Measurements from ENCODE around the gene SUSD2.

The SUSD2 gene

GRCh38 chr22:24149198-24149590 lies 32.1 kb upstream of the SUSD2 start:
- POLR2A ChIA-PET = no interaction called here
- TF ChIP-seq CTCF (IDR thresholded peaks at IDR 0.05; ENCODE audit: control extremely low read depth, extremely low read depth, low read depth, missing control alignments) = no peak
- CTCF ChIA-PET = interaction anchor here (1.0 to 1.4 kb wide), 2 partner anchors 8 to 9 kb away, joined by 3 to 4 read pairs; no protein-coding TSS in a partner anchor
- DNase-seq (ENCODE audit: extremely low spot score) = no peak

GRCh38 chr22:24153353-24153752 lies 27.9 kb upstream of the SUSD2 start:
- no peak for TF ChIP-seq CTCF (IDR thresholded peaks at IDR 0.05; ENCODE audit: control extremely low read depth, extremely low read depth, low read depth, missing control alignments)
- POLR2A ChIA-PET = interaction anchor here (0.6 kb wide), 1 partner anchor 375 kb away, joined by 4 read pairs; no protein-coding TSS in a partner anchor
- CTCF ChIA-PET = interaction anchor here (1.1 to 7.7 kb wide), 4 partner anchors 9 to 28 kb away, joined by 3 to 82 read pairs (median 60); no protein-coding TSS in a partner anchor
- no peak for DNase-seq (ENCODE audit: extremely low spot score)

- ChIA-PET CTCF (interaction anchor here (1.2 to 7.7 kb wide), 5 partner anchors 10 to 88 kb away, joined by 3 to 82 read pairs (median 45); no protein-coding TSS in a partner anchor), POLR2A (no interaction called here)
- no peak for TF ChIP-seq CTCF (IDR thresholded peaks at IDR 0.05; ENCODE audit: control extremely low read depth, extremely low read depth, low read depth, missing control alignments)
Measured at GRCh38 chr22:24153959-24154358, 27.3 kb upstream of the SUSD2 start.

DNA sequence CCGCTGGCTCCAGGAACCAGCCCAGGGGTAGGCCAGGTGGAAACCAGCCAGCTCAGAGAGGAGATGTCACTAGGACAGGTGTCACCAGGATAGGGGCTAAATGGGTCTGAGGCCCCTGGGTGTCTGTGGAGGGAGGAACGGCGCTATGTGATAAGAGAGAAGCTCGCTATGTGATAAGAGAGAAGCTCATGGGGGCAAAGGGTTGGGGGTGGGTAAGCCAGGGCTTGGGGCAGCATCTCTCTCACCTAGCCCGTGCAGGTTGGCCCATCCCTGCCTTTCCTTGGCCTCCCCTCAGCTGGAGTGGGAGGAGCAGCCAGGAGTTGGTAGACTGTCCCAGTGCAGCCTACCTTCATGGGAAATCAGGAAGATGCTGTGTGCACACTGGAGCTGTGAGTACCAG lies 26.5 kb upstream of the SUSD2 start:
- ChIA-PET CTCF (interaction anchor here (0.9 to 7.7 kb wide), 10 partner anchors 10 to 144 kb away, joined by 3 to 82 read pairs (median 4); partner anchors contain the start of gene CABIN1), POLR2A (no interaction called here)
- no peak for TF ChIP-seq CTCF (IDR thresholded peaks at IDR 0.05; ENCODE audit: control extremely low read depth, extremely low read depth, low read depth, missing control alignments)
- DNase-seq (ENCODE audit: extremely low spot score) = no peak

More at GRCh38 chr22:24153959-24154358, 27.3 kb upstream of the SUSD2 start:
- no peak for DNase-seq (ENCODE audit: extremely low spot score)

DNA sequence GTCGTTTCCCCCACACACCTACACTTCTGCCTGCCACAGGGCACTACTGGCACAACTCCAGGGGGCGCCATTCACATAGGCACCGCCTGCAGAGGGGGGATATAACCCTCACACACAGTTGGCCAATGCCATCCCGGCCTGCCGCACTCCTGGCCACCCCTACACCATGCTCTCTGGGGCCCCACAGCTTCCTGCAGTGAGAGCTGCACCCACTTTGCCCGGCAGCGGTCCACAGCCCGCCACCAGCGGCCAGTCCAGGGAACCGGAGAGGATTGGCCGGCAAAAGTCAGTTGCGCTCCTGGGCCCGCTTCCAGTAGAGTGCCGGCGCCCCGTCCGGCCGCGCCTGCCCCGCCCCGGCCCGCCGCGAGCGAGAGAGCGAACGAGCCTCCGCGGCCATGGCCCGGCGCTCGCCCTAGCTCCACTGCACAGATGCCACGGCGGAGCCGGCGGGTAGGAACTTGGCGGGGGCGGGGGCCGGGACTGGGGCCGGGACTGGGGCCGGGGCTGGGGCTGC lies 25.6 kb upstream of the SUSD2 start:
- CTCF ChIA-PET = interaction anchor here (0.6 to 7.7 kb wide), 17 partner anchors 11 to 375 kb away, joined by 3 to 82 read pairs (median 4); partner anchors contain the start of gene CABIN1
- peak; percentile 24 for TF ChIP-seq CTCF (IDR thresholded peaks at IDR 0.05; ENCODE audit: control extremely low read depth, extremely low read depth, low read depth, missing control alignments)
- POLR2A ChIA-PET = interaction anchor here (0.7 kb wide), 1 partner anchor 9 kb away, joined by 3 read pairs; no protein-coding TSS in a partner anchor
- peak; percentile 74 for DNase-seq (ENCODE audit: extremely low spot score)

DNA sequence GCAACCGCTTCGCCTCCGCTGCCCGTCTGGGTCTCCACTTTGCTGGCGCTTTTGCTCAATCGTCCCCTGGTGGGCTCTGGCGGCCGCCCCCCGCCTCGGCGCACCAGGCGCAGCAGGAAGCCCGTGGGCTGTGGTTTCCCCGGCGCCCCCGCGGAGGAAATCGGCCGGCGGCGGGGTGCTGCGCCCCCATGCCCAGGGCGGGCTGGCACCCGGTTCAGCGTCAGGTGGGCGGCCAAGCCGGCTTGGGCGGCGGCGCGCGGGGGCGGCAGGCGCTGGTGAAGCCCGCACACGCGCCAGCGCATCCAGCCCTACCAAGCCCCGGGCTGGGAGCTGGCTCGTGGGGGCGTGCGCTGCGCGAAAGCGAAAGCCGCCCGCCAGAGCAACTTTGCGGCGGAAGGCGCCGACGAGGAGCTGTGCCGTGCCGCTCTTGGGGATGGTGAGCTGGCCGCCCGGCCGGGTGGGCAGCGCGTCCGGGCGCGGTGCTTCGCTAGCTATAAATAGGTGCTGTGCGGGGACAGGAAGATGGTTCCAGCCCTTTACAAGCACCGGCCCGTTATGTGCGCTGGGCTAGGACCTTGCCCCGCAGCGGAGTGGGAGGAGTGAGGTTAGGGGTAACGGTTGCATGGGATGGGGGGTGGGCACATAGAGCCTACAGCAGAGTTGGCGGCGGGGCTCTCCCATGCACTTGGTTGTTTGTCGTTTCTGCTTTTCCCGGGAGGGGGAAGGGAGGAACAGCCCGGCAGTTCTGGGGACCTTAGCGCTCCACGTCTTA lies 25.0 kb upstream of the SUSD2 start:
- ChIA-PET CTCF (interaction anchor here (0.7 to 7.7 kb wide), 20 partner anchors 10 to 374 kb away, joined by 3 to 82 read pairs (median 3); partner anchors contain the start of genes CABIN1 and MIF), POLR2A (interaction anchor here (0.7 kb wide), 1 partner anchor 8 kb away, joined by 3 read pairs; no protein-coding TSS in a partner anchor)
- TF ChIP-seq CTCF (IDR thresholded peaks at IDR 0.05; ENCODE audit: control extremely low read depth, extremely low read depth, low read depth, missing control alignments) = no peak
- peak; percentile 82 for DNase-seq (ENCODE audit: extremely low spot score)
